ENCODE measurements around the gene RBM47.
"Not testable (repeated sequence)": the region's sequence is repeated elsewhere in the genome, so short reads cannot be mapped to it uniquely, and the experiment has no call there.

RBM47 gene

DNA sequence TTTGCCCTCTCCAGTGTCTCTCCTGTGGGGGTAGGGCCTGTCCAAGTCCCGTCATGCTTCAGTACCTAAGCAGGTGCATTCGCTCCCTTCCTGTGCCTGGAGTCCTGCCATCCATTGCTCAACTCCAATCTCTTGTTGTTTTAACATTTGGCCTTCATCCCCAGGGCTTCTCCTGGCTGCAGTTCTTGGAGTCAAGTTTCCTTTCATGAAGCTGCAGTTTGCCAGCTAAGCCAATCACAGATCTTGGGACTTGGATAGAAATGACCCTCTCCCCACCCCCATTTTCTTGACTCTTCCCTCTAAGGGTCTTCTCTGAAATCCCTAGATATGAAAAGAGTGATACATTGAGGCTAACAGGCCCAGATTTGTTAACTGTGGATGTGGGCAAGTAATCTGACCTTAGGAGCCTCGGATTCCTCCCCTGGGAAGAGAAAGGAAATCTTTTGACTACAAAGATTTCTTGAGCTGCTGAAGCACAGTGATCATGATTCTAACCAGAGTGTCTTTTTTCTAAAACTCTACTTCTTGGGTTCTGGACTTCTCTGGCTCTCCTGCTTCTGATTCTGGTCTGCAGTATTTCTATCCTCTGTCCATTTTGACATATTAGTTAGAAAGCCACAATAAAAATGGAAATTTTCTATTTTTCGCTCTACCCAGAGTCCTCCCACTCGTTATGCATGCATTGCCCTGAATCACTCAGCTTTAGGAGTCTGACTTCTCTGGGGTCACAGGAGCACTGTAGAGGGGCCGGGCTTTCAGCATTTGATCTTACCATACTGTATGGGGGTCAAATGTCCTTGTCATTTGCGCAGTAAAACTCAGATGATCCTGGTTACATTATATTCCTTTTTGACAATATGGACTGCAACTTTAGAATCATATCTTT lies 233.5 kb downstream of the RBM47 start:
- H3K36me3 ChIP-seq (ENCODE audit: insufficient read depth, low read length) = no peaks in the 10 kb centered on the region
- H2AFZ ChIP-seq (ENCODE audit: low read length) = no peak overlapping the region
- no peaks in the 10 kb centered on the region for H3K9me3 ChIP-seq (ENCODE audit: insufficient read depth, low read depth, low read length)
- H3K4me2 ChIP-seq (ENCODE audit: low read depth, low read length, poor library complexity, severe bottlenecking) = no peak overlapping the region
- no peak overlapping the region for H3K9ac ChIP-seq (ENCODE audit: low read depth, low read length, poor library complexity, severe bottlenecking)
- no peak overlapping the region for H3K4me3 ChIP-seq (ENCODE audit: low read length, poor library complexity, severe bottlenecking)
- H3K79me2 ChIP-seq (ENCODE audit: insufficient read depth, low read length) = no peaks in the 10 kb centered on the region
- no peaks in the 10 kb centered on the region for H3F3A ChIP-seq (ENCODE audit: low read depth)
- TF ChIP-seq CTCF (conservative IDR thresholded peaks at IDR 0.05; ENCODE audit: low read length) (no peak), EZH2phosphoT487 (IDR thresholded peaks at IDR 0.05; ENCODE audit: borderline replicate concordance) (no peak)
- no peaks in the 10 kb centered on the region for H4K20me1 ChIP-seq (ENCODE audit: insufficient read depth, low read length, poor library complexity, severe bottlenecking)
- no peaks in the 10 kb centered on the region for H3K27me3 ChIP-seq (ENCODE audit: insufficient read depth, low read length, poor library complexity, severe bottlenecking)
- H3K9me2 ChIP-seq (replicated peaks; ENCODE audit: low read depth, low read length) = no peaks in the 10 kb centered on the region
- H3K4me1 ChIP-seq (ENCODE audit: insufficient read depth, low read length, poor library complexity, severe bottlenecking) = no peaks in the 10 kb centered on the region

- H3K9me2 ChIP-seq (replicated peaks; ENCODE audit: low read depth, low read length) = no peaks in the 10 kb centered on the region
- H3K27me3 ChIP-seq (ENCODE audit: insufficient read depth, low read length, poor library complexity, severe bottlenecking) = no peaks in the 10 kb centered on the region
- H3K79me2 ChIP-seq (ENCODE audit: insufficient read depth, low read length) = no peaks in the 10 kb centered on the region
- H3K4me2 ChIP-seq (ENCODE audit: low read depth, low read length, poor library complexity, severe bottlenecking) = no peak overlapping the region
- no peaks in the 10 kb centered on the region for H3F3A ChIP-seq (ENCODE audit: low read depth)
- H3K9me3 ChIP-seq (ENCODE audit: insufficient read depth, low read depth, low read length) = no peaks in the 10 kb centered on the region
- no peak for TF ChIP-seq CTCF (conservative IDR thresholded peaks at IDR 0.05; ENCODE audit: low read length)
- TF ChIP-seq EZH2phosphoT487 (IDR thresholded peaks at IDR 0.05; ENCODE audit: borderline replicate concordance) = no peak
- H2AFZ ChIP-seq (ENCODE audit: low read length) = no peak overlapping the region
- H4K20me1 ChIP-seq (ENCODE audit: insufficient read depth, low read length, poor library complexity, severe bottlenecking) = no peaks in the 10 kb centered on the region
- H3K9ac ChIP-seq (ENCODE audit: low read depth, low read length, poor library complexity, severe bottlenecking) = no peak overlapping the region
- H3K4me1 ChIP-seq (ENCODE audit: insufficient read depth, low read length, poor library complexity, severe bottlenecking) = no peaks in the 10 kb centered on the region
- no peak overlapping the region for H3K4me3 ChIP-seq (ENCODE audit: low read length, poor library complexity, severe bottlenecking)
- H3K36me3 ChIP-seq (ENCODE audit: insufficient read depth, low read length) = no peaks in the 10 kb centered on the region
These were observed 234.3 kb downstream of the RBM47 start for GRCh38 chr4:40395166-40395900.

GRCh38 chr4:40394236-40394635 lies 235.4 kb downstream of the RBM47 start:
- Histone ChIP-seq H3K9ac (ENCODE audit: low read depth, low read length, poor library complexity, severe bottlenecking) (no peak overlapping the region), H3K4me3 (ENCODE audit: low read length, poor library complexity, severe bottlenecking) (no peak overlapping the region), H2AFZ (ENCODE audit: low read length) (no peak overlapping the region), H3K4me1 (ENCODE audit: insufficient read depth, low read length, poor library complexity, severe bottlenecking) (no peaks in the 10 kb centered on the region), H3F3A (ENCODE audit: low read depth) (no peaks in the 10 kb centered on the region), H3K9me3 (ENCODE audit: insufficient read depth, low read depth, low read length) (no peaks in the 10 kb centered on the region), H3K79me2 (ENCODE audit: insufficient read depth, low read length) (no peaks in the 10 kb centered on the region), H3K36me3 (ENCODE audit: insufficient read depth, low read length) (no peaks in the 10 kb centered on the region), H3K27me3 (ENCODE audit: insufficient read depth, low read length, poor library complexity, severe bottlenecking) (no peaks in the 10 kb centered on the region), H4K20me1 (ENCODE audit: insufficient read depth, low read length, poor library complexity, severe bottlenecking) (no peaks in the 10 kb centered on the region), H3K4me2 (ENCODE audit: low read depth, low read length, poor library complexity, severe bottlenecking) (no peak overlapping the region), H3K9me2 (replicated peaks; ENCODE audit: low read depth, low read length) (no peaks in the 10 kb centered on the region)
- TF ChIP-seq CTCF (conservative IDR thresholded peaks at IDR 0.05; ENCODE audit: low read length) (no peak), EZH2phosphoT487 (IDR thresholded peaks at IDR 0.05; ENCODE audit: borderline replicate concordance) (no peak)

DNA sequence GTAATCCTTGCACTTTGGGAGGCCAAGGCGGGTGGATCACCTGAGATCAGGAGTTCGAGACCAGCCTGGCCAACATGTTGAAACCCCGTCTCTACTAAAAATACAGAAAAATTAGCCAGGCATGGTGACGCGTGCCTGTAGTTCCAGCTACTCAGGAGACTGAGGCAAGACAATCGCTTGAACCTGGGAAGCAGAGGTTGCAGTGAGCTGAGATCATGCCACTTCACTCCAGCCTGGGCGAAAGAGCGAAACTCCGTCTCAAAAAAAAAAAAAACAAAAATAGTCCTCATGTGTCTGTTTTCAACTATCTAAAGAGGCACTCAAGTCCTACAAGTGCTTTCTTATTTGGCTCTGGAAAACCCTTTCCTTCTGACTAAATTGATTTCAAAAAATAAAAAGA lies 237.4 kb downstream of the RBM47 start:
- H3K79me2 ChIP-seq (ENCODE audit: insufficient read depth, low read length); H3K9ac ChIP-seq (ENCODE audit: low read depth, low read length, poor library complexity, severe bottlenecking): not testable (repeated sequence)

More for the DNA sequence above, 237.4 kb downstream of the RBM47 start:
- H3K27me3 ChIP-seq (ENCODE audit: insufficient read depth, low read length, poor library complexity, severe bottlenecking); H3K4me2 ChIP-seq (ENCODE audit: low read depth, low read length, poor library complexity, severe bottlenecking); H3K4me3 ChIP-seq (ENCODE audit: low read length, poor library complexity, severe bottlenecking); H3F3A ChIP-seq (ENCODE audit: low read depth); H4K20me1 ChIP-seq (ENCODE audit: insufficient read depth, low read length, poor library complexity, severe bottlenecking); H2AFZ ChIP-seq (ENCODE audit: low read length); H3K36me3 ChIP-seq (ENCODE audit: insufficient read depth, low read length); H3K4me1 ChIP-seq (ENCODE audit: insufficient read depth, low read length, poor library complexity, severe bottlenecking); H3K9me2 ChIP-seq (replicated peaks; ENCODE audit: low read depth, low read length); H3K9me3 ChIP-seq (ENCODE audit: insufficient read depth, low read depth, low read length): not testable (repeated sequence)

Data from Loucy (cell line).